ENCODE results near the gene RHOT2.

Gene RHOT2

DNA sequence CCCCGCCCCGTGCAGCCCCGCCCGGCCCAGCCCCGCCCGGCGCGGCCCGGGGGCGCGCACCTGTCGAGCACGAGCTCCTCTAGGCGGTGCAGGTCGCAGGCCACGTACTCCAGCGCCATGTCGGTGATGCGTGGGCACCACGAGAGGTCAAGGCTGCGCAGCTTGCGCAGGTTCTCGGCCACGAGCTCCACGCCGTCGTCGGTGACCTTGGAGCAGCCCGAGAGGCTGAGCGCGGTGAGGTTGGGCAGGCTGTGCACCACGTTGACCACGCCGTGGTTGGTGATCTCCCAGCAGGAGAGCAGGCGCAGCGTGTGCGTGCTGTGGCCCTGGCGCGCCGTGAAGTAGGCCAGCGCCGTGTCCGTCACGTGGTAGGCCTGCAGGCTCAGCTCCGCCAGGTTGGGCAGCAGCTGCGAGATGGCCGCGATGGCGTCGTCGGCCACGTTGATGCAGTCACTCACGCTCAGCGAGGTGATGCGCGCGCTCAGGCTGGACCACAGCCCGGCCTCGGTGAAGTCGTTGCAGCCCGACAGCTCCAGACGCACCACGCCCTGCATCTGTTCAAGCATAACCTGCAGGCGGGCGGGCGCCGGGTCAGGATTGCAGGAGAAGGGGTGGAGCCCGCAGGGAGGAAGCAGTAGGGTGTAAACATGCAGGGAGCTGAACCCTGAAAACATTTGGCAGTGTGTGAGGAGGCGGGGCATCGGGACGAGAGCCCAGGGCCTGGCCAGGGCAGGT lies 27.6 kb downstream of the RHOT2 start:
- H3K4me1 Mint-ChIP-seq, result peaks cover 8% of the 10 kb centered on the region
- H3K36me3 Mint-ChIP-seq (ENCODE audit: low read depth), result no peaks in the 10 kb centered on the region
- no peaks in the 10 kb centered on the region for H3K9me3 Mint-ChIP-seq
- peak overlapping the region; percentile 67 for H3K4me3 Mint-ChIP-seq
- DNase-seq, result peak; percentile 73
- peak overlapping the region; percentile 31 for H3K27ac Mint-ChIP-seq
- ATAC-seq, result peak; percentile 70
- H3K27me3 Mint-ChIP-seq, result peaks cover 9% of the 10 kb centered on the region

DNA sequence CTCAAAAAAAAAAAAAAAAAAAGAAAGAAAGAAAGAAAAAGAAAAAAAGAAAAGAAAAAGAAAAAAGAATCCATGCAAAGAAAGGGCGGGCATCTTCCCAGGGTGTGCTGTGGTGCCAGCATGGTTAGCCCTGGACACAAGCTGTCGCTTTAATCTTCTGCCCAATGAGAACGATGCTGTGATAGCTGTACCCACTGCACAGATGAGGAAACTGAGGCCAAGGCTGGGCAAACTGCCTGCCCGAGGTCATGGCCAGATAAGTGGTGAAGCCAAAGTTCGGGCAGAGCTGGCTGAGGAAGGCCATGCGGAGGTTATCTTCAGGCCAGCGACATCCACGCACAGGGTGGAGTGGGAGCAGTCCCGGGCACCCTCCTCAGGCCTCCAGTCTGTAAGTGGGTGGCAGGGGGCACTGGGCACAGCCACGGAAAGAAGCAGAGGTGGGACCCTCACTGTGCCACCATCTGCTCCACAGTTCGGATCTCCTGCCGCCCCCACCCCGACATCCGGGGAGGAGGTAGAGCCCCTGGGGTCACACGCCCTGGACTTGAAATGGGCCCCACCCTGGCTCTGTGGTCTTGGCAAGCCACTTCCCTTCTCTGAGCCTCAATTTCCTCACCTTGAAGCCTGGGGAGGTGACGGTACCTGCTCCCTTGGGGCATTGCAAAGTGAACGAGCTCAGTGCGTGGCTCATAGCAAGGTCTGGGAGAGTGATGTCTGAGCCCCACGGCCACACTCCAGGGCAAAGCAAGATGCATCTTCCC lies 31.2 kb downstream of the RHOT2 start:
- Mint-ChIP-seq H3K27ac (no peak overlapping the region), H3K9me3 (no peaks in the 10 kb centered on the region), H3K27me3 (peaks cover 24% of the 10 kb centered on the region), H3K4me3 (no peak overlapping the region), H3K36me3 (ENCODE audit: low read depth) (no peaks in the 10 kb centered on the region), H3K4me1 (peaks cover 8% of the 10 kb centered on the region)
- DNase-seq (no peak), ATAC-seq (no peak)

DNA sequence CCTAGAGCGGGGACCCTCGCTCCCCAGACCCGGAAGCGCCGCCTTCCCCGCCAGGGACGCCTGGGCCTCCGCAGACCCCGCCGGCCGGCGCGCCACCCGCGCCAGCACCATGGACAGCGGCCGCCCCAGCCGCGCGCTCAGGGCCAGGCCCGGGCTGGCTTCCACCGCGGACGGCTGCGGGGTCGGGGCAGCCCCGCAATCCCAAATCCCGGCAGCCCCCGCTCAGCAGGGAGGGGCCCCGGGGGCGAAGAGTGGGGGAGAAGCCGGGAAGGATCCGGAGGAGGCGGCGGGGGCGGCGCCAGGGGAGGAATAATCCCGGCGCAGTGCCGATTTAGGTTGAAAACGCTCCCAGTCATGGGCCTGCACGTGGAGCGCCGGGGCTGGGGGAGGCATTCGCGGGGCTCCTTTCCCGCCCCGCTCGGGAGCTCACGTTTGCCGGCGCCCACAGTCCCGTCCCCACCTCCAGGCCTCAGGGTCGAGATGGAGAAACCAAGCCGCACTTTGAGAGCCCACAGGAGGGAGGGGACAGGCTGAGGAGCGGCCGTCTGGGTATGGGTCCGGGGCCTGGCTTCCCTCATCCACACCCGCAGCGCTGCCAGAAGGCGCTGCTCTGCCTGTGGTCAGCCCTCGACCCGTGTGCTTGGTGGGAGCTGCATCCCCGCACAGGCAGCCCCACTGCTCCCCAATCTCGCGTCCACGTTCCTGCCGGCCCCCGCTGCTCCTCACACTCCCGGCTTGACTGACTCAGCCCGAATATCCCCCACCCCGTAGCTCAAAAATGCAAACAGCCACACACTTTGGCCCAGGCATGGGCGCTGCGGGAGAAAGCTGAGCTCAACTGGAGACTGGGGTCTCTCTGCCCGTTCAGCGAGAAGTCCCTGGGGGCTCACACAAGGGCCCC lies 33.0 kb downstream of the RHOT2 start:
- no peak overlapping the region for H3K4me3 Mint-ChIP-seq
- H3K9me3 Mint-ChIP-seq, result no peaks in the 10 kb centered on the region
- ATAC-seq (no peak), DNase-seq (peak; percentile 59)
- H3K27ac Mint-ChIP-seq, result no peak overlapping the region
- H3K36me3 Mint-ChIP-seq (ENCODE audit: low read depth), result no peaks in the 10 kb centered on the region
- H3K4me1 Mint-ChIP-seq, result no peaks in the 10 kb centered on the region
- H3K27me3 Mint-ChIP-seq, result peaks cover 26% of the 10 kb centered on the region

DNA sequence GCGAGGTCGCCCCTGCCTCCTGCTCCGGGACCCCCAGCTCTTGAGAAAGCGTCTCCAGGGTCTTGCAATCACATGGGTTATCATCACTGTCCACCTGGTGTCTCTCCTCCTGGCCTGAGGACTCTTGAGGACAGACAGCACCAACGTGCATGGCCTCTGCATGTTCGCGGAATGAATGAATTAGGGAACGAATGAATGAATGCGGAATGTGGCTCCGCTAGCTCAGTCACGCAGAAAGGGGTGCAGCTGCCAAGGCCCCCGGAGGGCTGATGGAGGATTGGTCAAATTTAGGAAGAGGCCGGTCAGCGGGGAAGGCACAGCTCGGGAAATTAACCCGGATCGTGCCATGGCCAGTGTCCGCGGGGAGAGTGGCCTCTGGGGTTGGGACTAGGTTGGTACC lies 34.4 kb downstream of the RHOT2 start:
- peaks cover 35% of the 10 kb centered on the region for H3K27me3 Mint-ChIP-seq
- DNase-seq (no peak), ATAC-seq (no peak)
- no peak overlapping the region for H3K4me3 Mint-ChIP-seq
- no peaks in the 10 kb centered on the region for H3K36me3 Mint-ChIP-seq (ENCODE audit: low read depth)
- no peaks in the 10 kb centered on the region for H3K9me3 Mint-ChIP-seq
- H3K27ac Mint-ChIP-seq, result no peak overlapping the region
- H3K4me1 Mint-ChIP-seq, result peaks cover 2% of the 10 kb centered on the region

DNA sequence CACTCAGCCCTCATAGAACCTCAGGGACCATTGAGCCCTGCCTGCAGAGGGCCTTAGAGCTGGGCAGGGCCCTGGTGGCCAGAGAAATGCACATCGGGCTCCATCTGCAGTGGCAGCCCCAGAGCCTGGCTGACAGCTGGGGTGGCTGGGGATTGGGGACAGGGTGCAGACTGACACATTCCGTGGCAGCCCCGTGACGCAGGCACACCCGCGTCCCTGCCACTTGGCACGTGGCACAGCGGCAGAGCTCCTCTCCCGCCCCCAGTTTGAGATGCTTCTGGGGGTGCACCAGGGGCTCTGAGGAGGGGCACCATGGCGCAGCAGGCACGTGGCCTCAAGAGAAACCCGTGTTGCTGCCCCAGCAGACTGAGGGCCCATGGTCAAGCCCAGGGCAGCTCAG lies 35.5 kb downstream of the RHOT2 start:
- Mint-ChIP-seq H3K27ac (no peak overlapping the region), H3K4me3 (no peak overlapping the region), H3K9me3 (no peaks in the 10 kb centered on the region), H3K27me3 (peaks cover 43% of the 10 kb centered on the region), H3K36me3 (ENCODE audit: low read depth) (no peaks in the 10 kb centered on the region), H3K4me1 (peaks cover 2% of the 10 kb centered on the region)
- ATAC-seq (no peak), DNase-seq (no peak)

DNA sequence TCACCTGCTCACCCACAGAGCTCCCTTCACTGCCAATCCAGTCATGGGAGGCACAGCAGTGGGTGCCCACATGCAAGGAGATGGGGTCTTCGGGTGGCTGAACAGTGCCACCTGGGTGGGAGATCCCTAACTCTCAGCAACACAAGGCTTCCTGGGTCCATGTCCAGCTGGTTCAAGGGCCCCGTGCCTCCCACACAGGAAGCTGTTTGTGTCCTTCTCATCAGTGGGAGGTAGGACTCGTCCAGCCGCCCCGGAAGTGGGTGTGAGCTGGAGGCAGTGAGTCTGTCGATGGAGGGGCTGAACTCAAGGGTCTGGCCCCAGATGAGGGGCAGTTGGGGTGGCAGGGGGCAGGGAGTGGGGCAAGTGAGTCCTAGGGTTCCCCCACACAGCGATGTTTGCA lies 36.1 kb downstream of the RHOT2 start:
- ATAC-seq (no peak), DNase-seq (no peak)
- no peak overlapping the region for H3K27ac Mint-ChIP-seq
- no peaks in the 10 kb centered on the region for H3K9me3 Mint-ChIP-seq
- no peaks in the 10 kb centered on the region for H3K36me3 Mint-ChIP-seq (ENCODE audit: low read depth)
- peaks cover 2% of the 10 kb centered on the region for H3K4me1 Mint-ChIP-seq
- H3K27me3 Mint-ChIP-seq, result peaks cover 49% of the 10 kb centered on the region
- no peak overlapping the region for H3K4me3 Mint-ChIP-seq

GRCh38 chr16:704552-705380 lies 36.8 kb downstream of the RHOT2 start:
- Mint-ChIP-seq H3K27me3 (peaks cover 54% of the 10 kb centered on the region), H3K36me3 (ENCODE audit: low read depth) (no peaks in the 10 kb centered on the region), H3K4me1 (peaks cover 2% of the 10 kb centered on the region), H3K27ac (no peak overlapping the region), H3K9me3 (no peaks in the 10 kb centered on the region), H3K4me3 (no peak overlapping the region)
- ATAC-seq (no peak), DNase-seq (no peak)

GRCh38 chr16:705431-706188 lies 37.7 kb downstream of the RHOT2 start, which contains the start of gene FBXL16:
TSS of gene FBXL16 (minus strand) at chr16:705801. CDS start at chr16:697405, 8,396 bp downstream.
- no peak for ATAC-seq
- Mint-ChIP-seq H3K27ac (no peak within 1 kb of the TSS), H3K4me1 (peaks cover 2% of the 10 kb centered on the region), H3K9me3 (no peaks in the 10 kb centered on the region), H3K27me3 (peaks cover 52% of the 10 kb centered on the region), H3K4me3 (no peak within 1 kb of the TSS), H3K36me3 (ENCODE audit: low read depth) (no peaks in the 10 kb centered on the region)
- no peak for DNase-seq

GRCh38 chr16:706189-707061 lies 38.5 kb downstream of the RHOT2 start:
- ATAC-seq (no peak), DNase-seq (no peak)
- Mint-ChIP-seq H3K9me3 (no peaks in the 10 kb centered on the region), H3K36me3 (ENCODE audit: low read depth) (no peaks in the 10 kb centered on the region), H3K27ac (no peak overlapping the region), H3K4me1 (peaks cover 2% of the 10 kb centered on the region), H3K27me3 (peaks cover 53% of the 10 kb centered on the region), H3K4me3 (no peak overlapping the region)

- peaks cover 49% of the 10 kb centered on the region for H3K27me3 Mint-ChIP-seq
- no peak for ATAC-seq
- H3K4me3 Mint-ChIP-seq, result no peak overlapping the region
Observed at GRCh38 chr16:707062-707538, 39.2 kb downstream of the RHOT2 start.

DNA sequence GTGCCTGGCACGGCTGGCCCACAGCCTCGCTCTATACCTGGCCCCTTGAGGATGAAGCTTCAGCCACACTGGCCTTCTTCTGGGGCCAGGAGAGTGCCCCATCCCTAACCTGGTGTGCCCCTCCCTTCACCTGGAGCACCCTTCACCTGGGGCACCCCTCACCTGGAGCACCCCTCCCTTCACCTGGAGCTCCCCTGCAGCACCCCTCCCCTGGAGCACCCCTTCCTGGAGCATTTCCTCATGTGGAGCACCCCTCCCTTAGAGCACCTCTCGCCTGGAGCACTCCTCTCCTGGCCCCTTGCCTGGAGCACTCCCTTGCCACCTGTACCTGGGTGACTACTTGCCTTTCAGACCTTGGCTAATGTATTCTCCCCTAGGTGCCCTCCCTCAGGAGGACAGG lies 40.1 kb downstream of the RHOT2 start:
- Mint-ChIP-seq H3K9me3 (no peaks in the 10 kb centered on the region), H3K36me3 (ENCODE audit: low read depth) (no peaks in the 10 kb centered on the region), H3K4me3 (no peak overlapping the region), H3K27ac (no peak overlapping the region), H3K27me3 (peaks cover 48% of the 10 kb centered on the region), H3K4me1 (peaks cover 5% of the 10 kb centered on the region)
- ATAC-seq (no peak), DNase-seq (no peak)

More at GRCh38 chr16:707062-707538, 39.2 kb downstream of the RHOT2 start:
- Mint-ChIP-seq H3K27ac (no peak overlapping the region), H3K36me3 (ENCODE audit: low read depth) (no peaks in the 10 kb centered on the region), H3K4me1 (peaks cover 2% of the 10 kb centered on the region), H3K9me3 (no peaks in the 10 kb centered on the region)
- DNase-seq, result no peak

DNA sequence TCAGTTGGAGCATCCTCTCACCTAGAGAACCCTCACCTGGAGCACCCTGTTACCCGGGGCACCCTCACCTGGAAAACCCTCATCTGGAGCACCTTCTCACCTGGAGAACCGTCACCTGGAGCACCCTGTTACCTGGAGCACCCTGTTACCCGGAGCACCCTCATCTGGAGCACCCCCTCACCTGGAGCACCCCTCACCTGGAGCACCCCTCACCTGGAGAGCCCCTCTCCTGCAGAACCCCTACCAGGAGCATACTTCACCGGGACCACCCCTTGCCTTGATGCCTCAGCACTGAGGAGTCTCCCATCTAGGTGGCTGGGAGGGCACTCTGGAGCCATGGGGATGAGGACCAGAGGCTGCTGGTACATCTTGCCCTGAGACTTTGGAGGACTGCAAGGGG lies 41.0 kb downstream of the RHOT2 start:
- Mint-ChIP-seq H3K27me3 (peaks cover 50% of the 10 kb centered on the region), H3K4me3 (no peak overlapping the region), H3K27ac (no peak overlapping the region), H3K4me1 (peaks cover 5% of the 10 kb centered on the region), H3K36me3 (ENCODE audit: low read depth) (no peaks in the 10 kb centered on the region), H3K9me3 (no peaks in the 10 kb centered on the region)
- ATAC-seq, result no peak
- no peak for DNase-seq

Measured in activated naive CD8-positive, alpha-beta T cell treated with anti-CD3 and anti-CD28 coated beads, Interleukin-2, amount 50 U/mL, for 24 hours (primary cell).